ENCODE measurements around the gene GABARAP.

GABARAP gene

GRCh38 chr17:7241783-7242716 lies at the start of gene GABARAP:
TSS of gene GABARAP (minus strand) at chr17:7242449. CDS start at chr17:7242330, 119 bp downstream.
- peak; percentile 85 to 94 (median 88) for DNase-seq

GRCh38 chr17:7290685-7291084 lies 48.4 kb upstream of the GABARAP start:
- DNase-seq, result no peak

- DNase-seq, result no peak
These were observed 47.9 kb upstream of the GABARAP start for GRCh38 chr17:7290166-7290565.

GRCh38 chr17:7289256-7290032 lies 47.2 kb upstream of the GABARAP start:
- DNase-seq, result no peak

GRCh38 chr17:7285679-7286078 lies 43.4 kb upstream of the GABARAP start:
- DNase-seq, result no peak

- DNase-seq, result no peak
These were observed 42.7 kb upstream of the GABARAP start for GRCh38 chr17:7284911-7285310.

GRCh38 chr17:7283471-7284216 lies 41.4 kb upstream of the GABARAP start:
- DNase-seq, result no peak

GRCh38 chr17:7282752-7283321 lies 40.6 kb upstream of the GABARAP start:
- no peak for DNase-seq

GRCh38 chr17:7281953-7282751 lies 39.9 kb upstream of the GABARAP start:
- peak in 2 of 3 experiments; percentile 6 to 28 for DNase-seq

- peak; percentile 85 to 94 (median 94) for DNase-seq
These were observed 39.1 kb upstream of the GABARAP start, which contains the start of gene SLC2A4 for GRCh38 chr17:7281074-7281952. TSS of gene SLC2A4 (plus strand) at chr17:7281718. CDS start at chr17:7281935, 217 bp downstream.

GRCh38 chr17:7280519-7281073 lies 38.3 kb upstream of the GABARAP start:
- DNase-seq, result peak; percentile 60 to 79 (median 70)

GRCh38 chr17:7279448-7279847 lies 37.2 kb upstream of the GABARAP start:
- no peak for DNase-seq

GRCh38 chr17:7266784-7267183 lies 24.5 kb upstream of the GABARAP start:
- DNase-seq, result no peak

GRCh38 chr17:7263801-7264078 lies 21.5 kb upstream of the GABARAP start:
- no peak for DNase-seq

- peak; percentile 16 to 47 (median 47) for DNase-seq
These were observed 20.9 kb upstream of the GABARAP start for GRCh38 chr17:7262935-7263800.

- peak; percentile 76 to 82 (median 79) for DNase-seq
These were observed 20.1 kb upstream of the GABARAP start, which contains the start of gene CLDN7 for GRCh38 chr17:7262192-7262934. TSS of gene CLDN7 (minus strand) at chr17:7262478. CDS start at chr17:7262043, 435 bp downstream.

GRCh38 chr17:7261379-7262191 lies 19.3 kb upstream of the GABARAP start:
- peak in 1 of 3 experiments; percentile 34 for DNase-seq
